HEK293 (cell line): ENCODE measurements around the gene CACNG4.

ENCODE experiments used
- CTCF ChIA-PET: fragments of 350-600 bp; formaldehyde crosslinking; extraction: SDS; loops from one replicate; lab custom pipeline; 2021; ENCODE audit warnings: antibody characterized with exemption; lab: Yijun Ruan, JAX
- POLR2A ChIA-PET: fragments of 300-600 bp; formaldehyde crosslinking; extraction: SDS; loops from one replicate; lab custom pipeline; 2020; ENCODE audit warnings: antibody characterized with exemption, inconsistent platforms; lab: Yijun Ruan, JAX
- H3K27ac ChIP-seq: fragments of 200-500 bp; sonication (Bioruptor generic); 2 replicates; pipeline ENCODE4 v1.5.1; 2014; ENCODE audit warnings: low read depth, low read length, control low read depth, inconsistent platforms; ENCODE audit errors: extremely low read depth
- H3K36me3 ChIP-seq, 2 experiments: fragments of 200-500 bp in 1 of 2; sonication (Bioruptor generic) in 1 of 2; 1 replicate in 1 of 2; 2 replicates in 1 of 2; pipeline ENCODE4 v1.5.1; 2014 to 2017; ENCODE audit warnings: inconsistent platforms in 2 of 2, low read length in 2 of 2; ENCODE audit not compliant: control insufficient read depth in 2 of 2, insufficient read depth in 1 of 2
- H3K4me1 ChIP-seq: fragments of 200-500 bp; sonication (Bioruptor generic); 2 replicates; pipeline ENCODE4 v1.5.1; 2014; ENCODE audit warnings: mild to moderate bottlenecking, low read length, inconsistent platforms; ENCODE audit not compliant: control insufficient read depth, insufficient read depth
- H3K4me3 ChIP-seq: 2 replicates; pipeline ENCODE4 v1.5.1; 2011; ENCODE audit warnings: low read depth, mild to moderate bottlenecking, control low read depth, low read length, moderate library complexity
- H3K9me3 ChIP-seq: fragments of 200-500 bp; sonication (Bioruptor generic); 2 replicates; pipeline ENCODE4 v1.5.1; 2014; ENCODE audit warnings: low read depth, low read length, inconsistent platforms; ENCODE audit not compliant: control insufficient read depth, insufficient read depth
- KLF8 ChIP-seq: fragments of 450-650 bp; formaldehyde crosslinking; IDR thresholded peaks from 2 replicates; pipeline ENCODE4 v1.5.1; 2016; ENCODE audit warnings: missing biosample characterization, missing genetic modification characterization
- SCRT1 ChIP-seq: fragments of 450-650 bp; formaldehyde crosslinking; IDR thresholded peaks from 2 replicates; pipeline ENCODE4 v1.5.1; 2016; ENCODE audit warnings: missing biosample characterization, missing genetic modification characterization, borderline replicate concordance
- SP2 ChIP-seq: fragments of 450-650 bp; formaldehyde crosslinking; IDR thresholded peaks from 2 replicates; pipeline ENCODE4 v1.5.1; 2016; ENCODE audit warnings: missing biosample characterization, missing genetic modification characterization
- TCF7L2 ChIP-seq: IDR thresholded peaks from 2 replicates; pipeline ENCODE4 v1.6.1; 2011; ENCODE audit warnings: low read depth, mild to moderate bottlenecking, inconsistent platforms, low read length, moderate library complexity, borderline replicate concordance
- ZEB2 ChIP-seq: fragments of 450-650 bp; formaldehyde crosslinking; IDR thresholded peaks from 2 replicates; pipeline ENCODE4 v1.5.1; 2016; ENCODE audit warnings: missing biosample characterization, missing genetic modification characterization
- ZFP37 ChIP-seq: fragments of 450-650 bp; formaldehyde crosslinking; IDR thresholded peaks from 2 replicates; pipeline ENCODE4 v1.5.1; 2016; ENCODE audit warnings: missing biosample characterization, missing genetic modification characterization
- ZNF112 ChIP-seq: fragments of 450-650 bp; formaldehyde crosslinking; IDR thresholded peaks from 2 replicates; pipeline ENCODE4 v1.5.0; 2017; ENCODE audit warnings: missing biosample characterization, missing genetic modification characterization
- ZNF121 ChIP-seq: fragments of 450-650 bp; formaldehyde crosslinking; IDR thresholded peaks from 2 replicates; pipeline ENCODE4 v1.5.1; 2016; ENCODE audit warnings: missing biosample characterization, missing genetic modification characterization
- ZNF155 ChIP-seq: fragments of 450-650 bp; formaldehyde crosslinking; IDR thresholded peaks from 2 replicates; pipeline ENCODE4 v1.5.1; 2016; ENCODE audit warnings: missing biosample characterization, missing genetic modification characterization
- ZNF16 ChIP-seq: fragments of 450-650 bp; formaldehyde crosslinking; IDR thresholded peaks from 2 replicates; pipeline ENCODE4 v1.5.1; 2016; ENCODE audit warnings: low read depth, missing biosample characterization, missing genetic modification characterization
- ZNF211 ChIP-seq: fragments of 450-650 bp; formaldehyde crosslinking; IDR thresholded peaks from 2 replicates; pipeline ENCODE4 v1.5.1; 2016; ENCODE audit warnings: low read depth, missing biosample characterization, missing genetic modification characterization
- ZNF266 ChIP-seq: fragments of 450-650 bp; formaldehyde crosslinking; IDR thresholded peaks from 2 replicates; pipeline ENCODE4 v1.5.1; 2016; ENCODE audit warnings: missing biosample characterization, missing genetic modification characterization, low read depth
- ZNF302 ChIP-seq: fragments of 450-650 bp; formaldehyde crosslinking; IDR thresholded peaks from 2 replicates; pipeline ENCODE4 v1.5.1; 2016; ENCODE audit warnings: missing biosample characterization, missing genetic modification characterization, low read depth
- ZNF354C ChIP-seq: fragments of 450-650 bp; formaldehyde crosslinking; IDR thresholded peaks from 2 replicates; pipeline ENCODE4 v1.5.1; 2016; ENCODE audit warnings: missing biosample characterization, missing genetic modification characterization, low read depth, borderline replicate concordance
- ZNF37A ChIP-seq: fragments of 450-650 bp; IDR thresholded peaks from 2 replicates; pipeline ENCODE4 v1.5.1; 2018; ENCODE audit warnings: missing biosample characterization, missing genetic modification characterization
- ZNF48 ChIP-seq: fragments of 450-650 bp; formaldehyde crosslinking; IDR thresholded peaks from 2 replicates; pipeline ENCODE4 v1.5.1; 2016; ENCODE audit warnings: missing biosample characterization, missing genetic modification characterization
- ZNF514 ChIP-seq: fragments of 450-650 bp; formaldehyde crosslinking; IDR thresholded peaks from 2 replicates; pipeline ENCODE4 v1.5.1; 2016; ENCODE audit warnings: missing biosample characterization, missing genetic modification characterization
- ZNF544 ChIP-seq: fragments of 450-650 bp; formaldehyde crosslinking; IDR thresholded peaks from 2 replicates; pipeline ENCODE4 v1.5.0; 2017; ENCODE audit warnings: missing biosample characterization, missing genetic modification characterization
- ZNF555 ChIP-seq: fragments of 450-650 bp; formaldehyde crosslinking; conservative IDR thresholded peaks from 2 replicates; pipeline ENCODE4 v1.5.1; 2017; ENCODE audit warnings: missing biosample characterization, mild to moderate bottlenecking, missing genetic modification characterization, inconsistent platforms
- ZNF629 ChIP-seq: fragments of 450-650 bp; formaldehyde crosslinking; IDR thresholded peaks from 2 replicates; pipeline ENCODE4 v1.5.1; 2017; ENCODE audit warnings: missing biosample characterization, missing genetic modification characterization
- ZNF830 ChIP-seq: fragments of 450-650 bp; IDR thresholded peaks from 2 replicates; pipeline ENCODE4 v1.5.0; 2018; ENCODE audit warnings: missing biosample characterization, missing genetic modification characterization, low read depth, mild to moderate bottlenecking, moderate library complexity
- TF ChIP-seq, protein P1 (sequence below): fragments of 450-650 bp; formaldehyde crosslinking; IDR thresholded peaks from 2 replicates; pipeline ENCODE4 v1.5.1; 2016; ENCODE audit warnings: missing biosample characterization, missing genetic modification characterization, low read depth
- TF ChIP-seq, protein P2 (sequence below): fragments of 450-650 bp; formaldehyde crosslinking; IDR thresholded peaks from 2 replicates; pipeline ENCODE4 v1.5.1; 2016; ENCODE audit warnings: missing biosample characterization, missing genetic modification characterization
- TF ChIP-seq, protein P3 (sequence below): fragments of 450-650 bp; formaldehyde crosslinking; IDR thresholded peaks from 2 replicates; pipeline ENCODE4 v1.5.1; 2017; ENCODE audit warnings: missing biosample characterization, missing genetic modification characterization
- TF ChIP-seq, protein P4 (sequence below): IDR thresholded peaks from 2 replicates; pipeline ENCODE4 v1.6.1; 2011; ENCODE audit warnings: mild to moderate bottlenecking, low read depth, low read length, borderline replicate concordance
- TF ChIP-seq, protein P5 (sequence below): fragments of 450-650 bp; formaldehyde crosslinking; IDR thresholded peaks from 2 replicates; pipeline ENCODE4 v1.5.1; 2016; ENCODE audit warnings: missing biosample characterization, missing genetic modification characterization

The CACNG4 gene

DNA sequence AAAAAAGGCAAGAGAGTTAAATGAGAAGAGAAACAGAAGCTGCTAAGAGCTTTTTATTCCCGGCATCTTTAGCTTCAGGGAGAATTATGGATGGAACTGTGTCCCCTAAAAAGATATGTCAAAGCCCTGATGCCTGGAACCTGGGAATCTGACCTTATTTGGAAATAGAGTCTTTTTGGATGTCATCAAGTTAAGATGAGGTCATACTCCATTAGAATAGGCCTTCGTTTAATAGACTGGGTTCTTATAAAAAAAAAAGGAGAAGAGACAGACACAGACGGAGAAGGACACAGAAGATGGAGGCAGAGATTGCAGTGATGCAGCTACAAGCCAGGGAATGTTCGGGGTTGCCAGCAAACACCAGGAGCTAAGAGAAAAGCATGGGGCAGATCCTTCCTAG is 24.6 kb downstream of the CACNG4 start:
- Histone ChIP-seq H3K4me3 (no peak overlapping the region), H3K4me1 (no peaks in the 10 kb centered on the region), H3K36me3 (no peaks in the 10 kb centered on the region), H3K27ac (no peak overlapping the region), H3K9me3 (no peaks in the 10 kb centered on the region)
- ChIA-PET CTCF (interaction anchor here (0.6 to 0.8 kb wide), 2 partner anchors 80 to 89 kb away, joined by 3 read pairs; no protein-coding TSS in a partner anchor), POLR2A (no interaction called here)
- TF ChIP-seq, protein P1, sequence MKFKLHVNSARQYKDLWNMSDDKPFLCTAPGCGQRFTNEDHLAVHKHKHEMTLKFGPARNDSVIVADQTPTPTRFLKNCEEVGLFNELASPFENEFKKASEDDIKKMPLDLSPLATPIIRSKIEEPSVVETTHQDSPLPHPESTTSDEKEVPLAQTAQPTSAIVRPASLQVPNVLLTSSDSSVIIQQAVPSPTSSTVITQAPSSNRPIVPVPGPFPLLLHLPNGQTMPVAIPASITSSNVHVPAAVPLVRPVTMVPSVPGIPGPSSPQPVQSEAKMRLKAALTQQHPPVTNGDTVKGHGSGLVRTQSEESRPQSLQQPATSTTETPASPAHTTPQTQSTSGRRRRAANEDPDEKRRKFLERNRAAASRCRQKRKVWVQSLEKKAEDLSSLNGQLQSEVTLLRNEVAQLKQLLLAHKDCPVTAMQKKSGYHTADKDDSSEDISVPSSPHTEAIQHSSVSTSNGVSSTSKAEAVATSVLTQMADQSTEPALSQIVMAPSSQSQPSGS (tag by site-specific recombination), result peak; percentile 54
- TF ChIP-seq, protein P2, sequence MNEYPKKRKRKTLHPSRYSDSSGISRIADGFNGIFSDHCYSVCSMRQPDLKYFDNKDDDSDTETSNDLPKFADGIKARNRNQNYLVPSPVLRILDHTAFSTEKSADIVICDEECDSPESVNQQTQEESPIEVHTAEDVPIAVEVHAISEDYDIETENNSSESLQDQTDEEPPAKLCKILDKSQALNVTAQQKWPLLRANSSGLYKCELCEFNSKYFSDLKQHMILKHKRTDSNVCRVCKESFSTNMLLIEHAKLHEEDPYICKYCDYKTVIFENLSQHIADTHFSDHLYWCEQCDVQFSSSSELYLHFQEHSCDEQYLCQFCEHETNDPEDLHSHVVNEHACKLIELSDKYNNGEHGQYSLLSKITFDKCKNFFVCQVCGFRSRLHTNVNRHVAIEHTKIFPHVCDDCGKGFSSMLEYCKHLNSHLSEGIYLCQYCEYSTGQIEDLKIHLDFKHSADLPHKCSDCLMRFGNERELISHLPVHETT (tag by site-specific recombination), result no peak
- TF ChIP-seq, protein P3, sequence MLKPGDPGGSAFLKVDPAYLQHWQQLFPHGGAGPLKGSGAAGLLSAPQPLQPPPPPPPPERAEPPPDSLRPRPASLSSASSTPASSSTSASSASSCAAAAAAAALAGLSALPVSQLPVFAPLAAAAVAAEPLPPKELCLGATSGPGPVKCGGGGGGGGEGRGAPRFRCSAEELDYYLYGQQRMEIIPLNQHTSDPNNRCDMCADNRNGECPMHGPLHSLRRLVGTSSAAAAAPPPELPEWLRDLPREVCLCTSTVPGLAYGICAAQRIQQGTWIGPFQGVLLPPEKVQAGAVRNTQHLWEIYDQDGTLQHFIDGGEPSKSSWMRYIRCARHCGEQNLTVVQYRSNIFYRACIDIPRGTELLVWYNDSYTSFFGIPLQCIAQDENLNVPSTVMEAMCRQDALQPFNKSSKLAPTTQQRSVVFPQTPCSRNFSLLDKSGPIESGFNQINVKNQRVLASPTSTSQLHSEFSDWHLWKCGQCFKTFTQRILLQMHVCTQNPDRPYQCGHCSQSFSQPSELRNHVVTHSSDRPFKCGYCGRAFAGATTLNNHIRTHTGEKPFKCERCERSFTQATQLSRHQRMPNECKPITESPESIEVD, result no peak
- TF ChIP-seq SP2 (tag by site-specific recombination) (no peak), ZNF121 (tag by site-specific recombination) (no peak), ZNF629 (tag by site-specific recombination) (peak; percentile 53), TCF7L2 (no peak), ZEB2 (tag by site-specific recombination) (no peak)

DNA sequence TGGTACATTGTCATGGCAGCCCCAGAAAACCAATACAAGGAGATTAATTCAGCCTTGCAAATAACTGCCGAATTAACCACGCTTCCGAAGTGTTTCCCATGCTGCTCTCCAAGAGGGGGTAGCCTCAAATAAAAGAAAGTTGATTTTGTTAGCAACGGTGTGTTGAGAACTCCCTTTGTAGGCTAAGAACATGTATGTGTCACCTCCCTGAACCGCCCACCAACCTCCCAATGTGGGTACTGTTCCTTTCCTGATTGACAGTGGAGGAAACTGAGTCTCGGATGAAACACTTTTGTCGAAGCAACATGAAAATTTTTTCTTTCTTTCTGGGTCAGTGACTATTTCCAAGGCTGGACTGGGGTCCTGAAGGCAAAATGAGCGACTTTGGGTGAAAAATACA is 25.1 kb downstream of the CACNG4 start:
- Histone ChIP-seq H3K36me3 (no peaks in the 10 kb centered on the region), H3K9me3 (no peaks in the 10 kb centered on the region), H3K27ac (no peak overlapping the region), H3K4me1 (no peaks in the 10 kb centered on the region), H3K4me3 (no peak overlapping the region)
- POLR2A ChIA-PET, result no interaction called here
- CTCF ChIA-PET, result interaction anchor here (0.6 to 0.8 kb wide), 2 partner anchors 80 to 90 kb away, joined by 3 read pairs; no protein-coding TSS in a partner anchor
- no peak for TF ChIP-seq ZNF16 (tag by site-specific recombination)
- no peak for TF ChIP-seq ZNF555 (tag by site-specific recombination)
- TF ChIP-seq ZNF354C (tag by site-specific recombination), result no peak

DNA sequence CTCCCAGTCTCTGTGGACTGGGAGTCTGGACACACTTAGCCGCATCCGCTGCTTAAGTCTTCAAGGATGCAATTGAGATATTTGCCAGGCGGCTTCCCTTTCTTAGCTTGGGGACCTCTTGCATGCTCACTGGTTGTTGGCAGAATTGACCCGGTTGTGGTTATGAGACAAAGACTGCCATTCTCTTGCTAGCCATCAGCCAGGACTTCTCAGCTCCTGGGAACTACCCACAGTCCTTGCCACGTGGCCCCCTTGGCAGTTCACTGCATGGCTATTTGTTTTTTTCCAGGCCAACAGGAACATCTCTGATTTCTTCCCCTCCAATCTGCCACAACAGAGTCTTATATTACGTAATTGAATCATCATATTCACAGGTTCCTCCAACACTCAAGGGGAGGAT is 25.5 kb downstream of the CACNG4 start:
- H3K4me1 ChIP-seq, result no peaks in the 10 kb centered on the region
- H3K9me3 ChIP-seq, result no peaks in the 10 kb centered on the region
- POLR2A ChIA-PET, result no interaction called here
- H3K4me3 ChIP-seq, result no peak overlapping the region
- H3K36me3 ChIP-seq, result no peaks in the 10 kb centered on the region
- CTCF ChIA-PET, result interaction anchor here (0.6 kb wide), 1 partner anchor 80 kb away, joined by 3 read pairs; no protein-coding TSS in a partner anchor
- no peak overlapping the region for H3K27ac ChIP-seq
- TF ChIP-seq SCRT1 (tag by site-specific recombination) (no peak), ZNF37A (tag by site-specific recombination) (no peak), ZFP37 (tag by site-specific recombination) (no peak), ZNF514 (no peak), ZNF155 (tag by site-specific recombination) (no peak), ZNF112 (no peak), ZNF48 (tag by site-specific recombination) (no peak), ZNF544 (tag by site-specific recombination) (no peak), ZNF266 (tag by site-specific recombination) (no peak), ZNF302 (tag by site-specific recombination) (no peak), ZNF830 (tag by site-specific recombination) (no peak), ZNF211 (tag by site-specific recombination) (no peak), KLF8 (no peak)
- TF ChIP-seq, protein P4, sequence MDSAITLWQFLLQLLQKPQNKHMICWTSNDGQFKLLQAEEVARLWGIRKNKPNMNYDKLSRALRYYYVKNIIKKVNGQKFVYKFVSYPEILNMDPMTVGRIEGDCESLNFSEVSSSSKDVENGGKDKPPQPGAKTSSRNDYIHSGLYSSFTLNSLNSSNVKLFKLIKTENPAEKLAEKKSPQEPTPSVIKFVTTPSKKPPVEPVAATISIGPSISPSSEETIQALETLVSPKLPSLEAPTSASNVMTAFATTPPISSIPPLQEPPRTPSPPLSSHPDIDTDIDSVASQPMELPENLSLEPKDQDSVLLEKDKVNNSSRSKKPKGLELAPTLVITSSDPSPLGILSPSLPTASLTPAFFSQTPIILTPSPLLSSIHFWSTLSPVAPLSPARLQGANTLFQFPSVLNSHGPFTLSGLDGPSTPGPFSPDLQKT, result no peak
- TF ChIP-seq, protein P5, sequence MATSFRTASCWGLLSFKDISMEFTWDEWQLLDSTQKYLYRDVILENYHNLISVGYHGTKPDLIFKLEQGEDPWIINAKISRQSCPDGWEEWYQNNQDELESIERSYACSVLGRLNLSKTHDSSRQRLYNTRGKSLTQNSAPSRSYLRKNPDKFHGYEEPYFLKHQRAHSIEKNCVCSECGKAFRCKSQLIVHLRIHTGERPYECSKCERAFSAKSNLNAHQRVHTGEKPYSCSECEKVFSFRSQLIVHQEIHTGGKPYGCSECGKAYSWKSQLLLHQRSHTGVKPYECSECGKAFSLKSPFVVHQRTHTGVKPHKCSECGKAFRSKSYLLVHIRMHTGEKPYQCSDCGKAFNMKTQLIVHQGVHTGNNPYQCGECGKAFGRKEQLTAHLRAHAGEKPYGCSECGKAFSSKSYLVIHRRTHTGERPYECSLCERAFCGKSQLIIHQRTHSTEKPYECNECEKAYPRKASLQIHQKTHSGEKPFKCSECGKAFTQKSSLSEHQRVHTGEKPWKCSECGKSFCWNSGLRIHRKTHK (tag by site-specific recombination), result no peak
